22Rv1 (cell line): ENCODE results near the gene ACAD10.
A peak's percentile ranks its signal among the peaks of the same experiment; 100 is the strongest.

ENCODE experiments used
- H3K27ac ChIP-seq: fragments of 450-650 bp; 2 replicates; pipeline ENCODE4 v1.5.1; 2017
- CTCF ChIP-seq: fragments of 450-650 bp; IDR thresholded peaks from 2 replicates; pipeline ENCODE4 v1.5.1; 2017; ENCODE audit warnings: mild to moderate bottlenecking
- ZFX ChIP-seq: fragments of 450-650 bp; IDR thresholded peaks from 2 replicates; pipeline ENCODE4 v1.6.1; 2017; ENCODE audit warnings: antibody characterized with exemption, borderline replicate concordance

The ACAD10 gene

GRCh38 chr12:111784953-111785352 lies 99.1 kb downstream of the ACAD10 start:
- no peak for TF ChIP-seq CTCF
- TF ChIP-seq ZFX, result no peak
- no peak overlapping the region for H3K27ac ChIP-seq

GRCh38 chr12:111785651-111786050 lies 99.8 kb downstream of the ACAD10 start:
- H3K27ac ChIP-seq, result no peak overlapping the region
- TF ChIP-seq CTCF, result no peak
- TF ChIP-seq ZFX, result no peak

GRCh38 chr12:111788178-111788654 lies 102.4 kb downstream of the ACAD10 start:
- TF ChIP-seq ZFX, result no peak
- TF ChIP-seq CTCF, result peak; percentile 79
- H3K27ac ChIP-seq, result no peak overlapping the region

- TF ChIP-seq CTCF (no peak), ZFX (no peak)
- H3K27ac ChIP-seq, result no peak overlapping the region
Observed at GRCh38 chr12:111789779-111790178, 103.9 kb downstream of the ACAD10 start.

GRCh38 chr12:111791507-111791906 lies 105.7 kb downstream of the ACAD10 start:
- no peak for TF ChIP-seq CTCF
- TF ChIP-seq ZFX, result no peak
- no peak overlapping the region for H3K27ac ChIP-seq

GRCh38 chr12:111792155-111792855 lies 106.5 kb downstream of the ACAD10 start:
- TF ChIP-seq ZFX, result no peak
- H3K27ac ChIP-seq, result no peak overlapping the region

- TF ChIP-seq CTCF, result no peak
- no peak for TF ChIP-seq ZFX
- no peak overlapping the region for H3K27ac ChIP-seq
Observed at GRCh38 chr12:111792856-111793235, 107.0 kb downstream of the ACAD10 start.

GRCh38 chr12:111798182-111798581 lies 112.3 kb downstream of the ACAD10 start:
- no peak for TF ChIP-seq ZFX
- no peak for TF ChIP-seq CTCF
- H3K27ac ChIP-seq, result no peak overlapping the region
